Prostate gland (tissue), 2 donors: ENCODE data around the gene POU3F3.

Source experiments
- CTCF ChIP-seq, 4 experiments: fragments of 200-600 bp in 2 of 4; fragments of 450-650 bp in 2 of 4; sonication (generic) in 2 of 4; IDR thresholded peaks; 1 replicate in 3 of 4; 2 replicates in 1 of 4; pipeline ENCODE4 v1.5.1; 2016 to 2019; ENCODE audit warnings: antibody characterized with exemption in 4 of 4, mild to moderate bottlenecking in 2 of 4, moderate library complexity in 2 of 4
- POLR2A ChIP-seq: fragments of 450-650 bp; IDR thresholded peaks from one replicate; pipeline ENCODE4 v1.6.1; 2016; ENCODE audit warnings: antibody characterized with exemption, mild to moderate bottlenecking
- POLR2AphosphoS5 ChIP-seq: sonication (generic); formaldehyde crosslinking; IDR thresholded peaks from one replicate; pipeline ENCODE4 v1.6.1; 2017; ENCODE audit warnings: antibody characterized with exemption

GRCh38 chr2:104873689-104874054, 19.8 kb downstream of the POU3F3 start:
- no peak for TF ChIP-seq POLR2AphosphoS5
- no peak for TF ChIP-seq CTCF (IDR thresholded peaks at IDR 0.05)
- no peak for TF ChIP-seq POLR2A
